SK-N-SH treated with all-trans-retinoic acid at 6 μM for 48 hours (cell line): ENCODE data around the gene CFL1.

Experiments
- ATAC-seq: fragments of 200-7000 bp; cut with Tn5 transposase; 3 replicates; pipeline ENCODE4 v1.9.1; 2020; ENCODE audit warnings: mild to moderate bottlenecking, moderate library complexity
- ARNTL ChIP-seq: fragments of 450-650 bp; formaldehyde crosslinking; IDR thresholded peaks from 2 replicates; pipeline ENCODE4 v1.5.0; 2020; ENCODE audit warnings: low read depth, mild to moderate bottlenecking, moderate library complexity, borderline replicate concordance
- BACH2 ChIP-seq: fragments of 250-450 bp; sonication (Bioruptor Pico); IDR thresholded peaks from 2 replicates; pipeline ENCODE4 v1.9.0; 2021; ENCODE audit warnings: mild to moderate bottlenecking, borderline replicate concordance
- CREB5 ChIP-seq: fragments of 250-450 bp; sonication (Bioruptor Pico); IDR thresholded peaks from 2 replicates; pipeline ENCODE4 v1.5.1; 2020; ENCODE audit warnings: low read depth, mild to moderate bottlenecking, moderate library complexity
- CSDC2 ChIP-seq: fragments of 250-450 bp; sonication (Bioruptor Pico); IDR thresholded peaks from 2 replicates; pipeline ENCODE4 v1.5.0; 2020; ENCODE audit warnings: mild to moderate bottlenecking, moderate library complexity
- CSRNP3 ChIP-seq: fragments of 250-450 bp; sonication (Bioruptor Pico); IDR thresholded peaks from 2 replicates; pipeline ENCODE4 v1.5.1; 2021; ENCODE audit warnings: mild to moderate bottlenecking, moderate library complexity
- ESRRG ChIP-seq: fragments of 250-450 bp; sonication (Bioruptor Pico); IDR thresholded peaks from 2 replicates; pipeline ENCODE4 v1.6.1; 2021; ENCODE audit warnings: mild to moderate bottlenecking
- GLIS3 ChIP-seq: fragments of 250-450 bp; sonication (Bioruptor Pico); IDR thresholded peaks from 2 replicates; pipeline ENCODE4 v1.5.0; 2020; ENCODE audit warnings: mild to moderate bottlenecking, moderate library complexity
- ISL1 ChIP-seq: fragments of 250-450 bp; sonication (Bioruptor Pico); IDR thresholded peaks from 2 replicates; pipeline ENCODE4 v2.1.2; 2022; ENCODE audit warnings: mild to moderate bottlenecking, moderate library complexity
- OSR1 ChIP-seq: fragments of 250-450 bp; sonication (Bioruptor Pico); IDR thresholded peaks from 2 replicates; pipeline ENCODE4 v1.8.0; 2022; ENCODE audit warnings: moderate library complexity, mild to moderate bottlenecking, inconsistent platforms
- POU6F1 ChIP-seq: fragments of 250-450 bp; sonication (Bioruptor Pico); IDR thresholded peaks from 2 replicates; pipeline ENCODE4 v1.8.0; 2021; ENCODE audit warnings: low read depth, mild to moderate bottlenecking, moderate library complexity, borderline replicate concordance
- PPARA ChIP-seq: fragments of 250-450 bp; sonication (Bioruptor Pico); IDR thresholded peaks from 2 replicates; pipeline ENCODE4 v1.5.0; 2020; ENCODE audit warnings: mild to moderate bottlenecking, borderline replicate concordance
- RARB ChIP-seq: fragments of 250-450 bp; sonication (Bioruptor Pico); IDR thresholded peaks from 2 replicates; pipeline ENCODE4 v1.8.0; 2021; ENCODE audit warnings: mild to moderate bottlenecking, moderate library complexity
- SNAI2 ChIP-seq: fragments of 250-450 bp; sonication (Bioruptor Pico); IDR thresholded peaks from 2 replicates; pipeline ENCODE4 v1.5.0; 2020; ENCODE audit warnings: mild to moderate bottlenecking, moderate library complexity
- TCF4 ChIP-seq: fragments of 250-450 bp; sonication (Bioruptor Pico); IDR thresholded peaks from 2 replicates; pipeline ENCODE4 v1.8.0; 2021; ENCODE audit warnings: mild to moderate bottlenecking, moderate library complexity, borderline replicate concordance
- TOX ChIP-seq: fragments of 250-450 bp; sonication (Bioruptor Pico); IDR thresholded peaks from 2 replicates; pipeline ENCODE4 v1.8.0; 2021; ENCODE audit warnings: mild to moderate bottlenecking, moderate library complexity, borderline replicate concordance
- ZC3H10 ChIP-seq: fragments of 250-450 bp; sonication (Bioruptor Pico); IDR thresholded peaks from 2 replicates; pipeline ENCODE4 v1.5.1; 2021; ENCODE audit warnings: mild to moderate bottlenecking, moderate library complexity
- ZFP3 ChIP-seq: fragments of 250-450 bp; sonication (Bioruptor Pico); IDR thresholded peaks from 2 replicates; pipeline ENCODE4 v1.5.0; 2020; ENCODE audit warnings: mild to moderate bottlenecking, moderate library complexity
- ZFP30 ChIP-seq: fragments of 450-650 bp; formaldehyde crosslinking; IDR thresholded peaks from 2 replicates; pipeline ENCODE4 v1.5.0; 2022; ENCODE audit warnings: mild to moderate bottlenecking, moderate library complexity
- ZNF565 ChIP-seq: fragments of 450-650 bp; formaldehyde crosslinking; conservative IDR thresholded peaks from 2 replicates; pipeline ENCODE4 v1.5.0; 2020; ENCODE audit warnings: low read depth, mild to moderate bottlenecking, moderate library complexity
- ZNF8 ChIP-seq: fragments of 450-650 bp; formaldehyde crosslinking; IDR thresholded peaks from 2 replicates; pipeline ENCODE4 v1.5.0; 2020; ENCODE audit warnings: mild to moderate bottlenecking, moderate library complexity
- TF ChIP-seq, protein P1 (sequence below): fragments of 250-450 bp; sonication (Bioruptor Pico); IDR thresholded peaks from 2 replicates; pipeline ENCODE4 v1.8.0; 2020; ENCODE audit warnings: mild to moderate bottlenecking, moderate library complexity, borderline replicate concordance

Gene CFL1

GRCh38 chr11:65867284-65868071 is 9.5 kb upstream of the CFL1 start:
- TF ChIP-seq ZC3H10 (CRISPR knock-in tag) (no peak), SNAI2 (CRISPR knock-in tag) (no peak), CSRNP3 (CRISPR knock-in tag) (no peak), PPARA (CRISPR knock-in tag) (no peak), TCF4 (CRISPR knock-in tag) (no peak), OSR1 (CRISPR knock-in tag) (no peak), ZNF565 (CRISPR knock-in tag) (no peak), ISL1 (CRISPR knock-in tag) (no peak), ARNTL (no peak), ESRRG (no peak), ZFP30 (CRISPR knock-in tag) (no peak), RARB (CRISPR knock-in tag) (no peak), TOX (CRISPR knock-in tag) (no peak), BACH2 (CRISPR knock-in tag) (no peak), CREB5 (CRISPR knock-in tag) (no peak), POU6F1 (CRISPR knock-in tag) (no peak), GLIS3 (CRISPR knock-in tag) (no peak), CSDC2 (CRISPR knock-in tag) (no peak)
- TF ChIP-seq, protein P1, sequence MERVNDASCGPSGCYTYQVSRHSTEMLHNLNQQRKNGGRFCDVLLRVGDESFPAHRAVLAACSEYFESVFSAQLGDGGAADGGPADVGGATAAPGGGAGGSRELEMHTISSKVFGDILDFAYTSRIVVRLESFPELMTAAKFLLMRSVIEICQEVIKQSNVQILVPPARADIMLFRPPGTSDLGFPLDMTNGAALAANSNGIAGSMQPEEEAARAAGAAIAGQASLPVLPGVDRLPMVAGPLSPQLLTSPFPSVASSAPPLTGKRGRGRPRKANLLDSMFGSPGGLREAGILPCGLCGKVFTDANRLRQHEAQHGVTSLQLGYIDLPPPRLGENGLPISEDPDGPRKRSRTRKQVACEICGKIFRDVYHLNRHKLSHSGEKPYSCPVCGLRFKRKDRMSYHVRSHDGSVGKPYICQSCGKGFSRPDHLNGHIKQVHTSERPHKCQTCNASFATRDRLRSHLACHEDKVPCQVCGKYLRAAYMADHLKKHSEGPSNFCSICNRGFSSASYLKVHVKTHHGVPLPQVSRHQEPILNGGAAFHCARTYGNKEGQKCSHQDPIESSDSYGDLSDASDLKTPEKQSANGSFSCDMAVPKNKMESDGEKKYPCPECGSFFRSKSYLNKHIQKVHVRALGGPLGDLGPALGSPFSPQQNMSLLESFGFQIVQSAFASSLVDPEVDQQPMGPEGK (CRISPR knock-in tag), result no peak
- ATAC-seq, result no peak

DNA sequence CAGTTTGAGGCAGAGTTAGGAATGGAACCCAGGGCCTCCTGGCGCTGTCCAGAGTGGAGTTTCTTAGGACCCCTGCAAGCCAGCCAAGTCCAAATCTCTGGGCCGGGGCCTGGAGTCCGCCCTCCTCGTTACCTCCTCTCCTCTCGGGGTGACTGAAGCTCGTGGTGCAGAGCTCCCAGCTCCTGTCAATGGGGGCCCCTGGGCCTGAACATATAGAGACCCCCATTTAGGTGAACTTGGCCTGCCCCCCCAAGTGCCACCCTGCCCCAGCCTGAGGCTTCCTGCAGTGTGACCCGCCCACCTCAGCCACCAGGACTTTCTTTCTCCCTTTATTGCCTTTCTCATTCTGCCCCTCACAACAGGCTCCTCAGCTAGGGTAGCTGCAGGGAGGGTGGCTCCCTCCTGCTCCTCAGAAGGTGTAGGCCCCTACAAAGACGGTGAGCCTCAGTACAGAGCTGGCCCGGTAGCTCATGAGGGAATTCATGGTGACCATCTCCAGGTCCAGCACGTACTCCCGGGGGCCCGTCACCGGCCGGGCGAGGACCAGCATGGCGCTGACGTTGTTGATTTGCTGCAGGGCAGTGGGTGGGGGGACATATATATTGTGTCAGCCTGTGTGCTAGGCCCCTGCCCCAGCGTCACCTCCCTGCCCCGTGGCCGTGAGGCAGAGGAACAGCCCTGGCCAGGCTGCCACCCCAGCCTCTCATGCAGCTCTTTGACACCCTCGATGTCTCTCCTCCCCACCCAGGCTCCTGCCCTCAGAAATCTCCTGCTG is 8.7 kb upstream of the CFL1 start:
- TF ChIP-seq GLIS3 (CRISPR knock-in tag) (no peak), ISL1 (CRISPR knock-in tag) (no peak), ZFP30 (CRISPR knock-in tag) (no peak), OSR1 (CRISPR knock-in tag) (no peak), ARNTL (no peak), RARB (CRISPR knock-in tag) (no peak), CSDC2 (CRISPR knock-in tag) (no peak), ZFP3 (CRISPR knock-in tag) (no peak), ESRRG (no peak), ZNF8 (CRISPR knock-in tag) (no peak), CSRNP3 (CRISPR knock-in tag) (no peak), ZNF565 (CRISPR knock-in tag) (no peak)
- TF ChIP-seq, protein P1 (CRISPR knock-in tag), result no peak
- ATAC-seq, result no peak
